Hematopoietic multipotent progenitor cell treated with erythropoietin and hydrocortisone succinate and interleukin-3 and kit ligand, for 17 days (in vitro differentiated cells): ENCODE results near the gene TMEM11.

ENCODE experiments used
- DNase-seq: peaks from one replicate; pipeline ENCODE4 v3.0.0-alpha.2; 2015; ENCODE audit warnings: low spot score

Gene TMEM11

GRCh38 chr17:21214015-21214776 is at the start of gene TMEM11:
TMEM11 (minus strand) TSS chr17:21214161; CDS start chr17:21214152, 9 bp downstream.
- DNase-seq: peak; percentile 96

DNA sequence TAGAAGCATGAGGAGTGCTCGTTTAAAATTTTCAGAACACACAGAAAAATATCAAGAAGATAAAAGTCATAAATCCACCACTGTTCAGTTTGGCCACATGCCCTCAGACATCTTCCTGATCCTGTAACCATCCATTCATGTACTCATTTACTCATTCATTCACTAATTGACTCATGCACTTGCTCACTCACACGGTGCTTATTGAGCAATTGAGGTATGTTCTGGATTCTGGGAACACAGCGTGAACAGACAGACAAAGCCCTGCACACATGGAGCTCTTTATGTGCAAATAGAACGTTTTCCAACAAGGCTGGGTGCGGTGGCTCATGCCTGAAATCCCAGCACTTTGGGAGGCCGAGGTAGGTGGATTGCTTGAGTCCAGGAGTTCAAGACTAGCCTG is 49.4 kb upstream of the TMEM11 start:
- no peak for DNase-seq

DNA sequence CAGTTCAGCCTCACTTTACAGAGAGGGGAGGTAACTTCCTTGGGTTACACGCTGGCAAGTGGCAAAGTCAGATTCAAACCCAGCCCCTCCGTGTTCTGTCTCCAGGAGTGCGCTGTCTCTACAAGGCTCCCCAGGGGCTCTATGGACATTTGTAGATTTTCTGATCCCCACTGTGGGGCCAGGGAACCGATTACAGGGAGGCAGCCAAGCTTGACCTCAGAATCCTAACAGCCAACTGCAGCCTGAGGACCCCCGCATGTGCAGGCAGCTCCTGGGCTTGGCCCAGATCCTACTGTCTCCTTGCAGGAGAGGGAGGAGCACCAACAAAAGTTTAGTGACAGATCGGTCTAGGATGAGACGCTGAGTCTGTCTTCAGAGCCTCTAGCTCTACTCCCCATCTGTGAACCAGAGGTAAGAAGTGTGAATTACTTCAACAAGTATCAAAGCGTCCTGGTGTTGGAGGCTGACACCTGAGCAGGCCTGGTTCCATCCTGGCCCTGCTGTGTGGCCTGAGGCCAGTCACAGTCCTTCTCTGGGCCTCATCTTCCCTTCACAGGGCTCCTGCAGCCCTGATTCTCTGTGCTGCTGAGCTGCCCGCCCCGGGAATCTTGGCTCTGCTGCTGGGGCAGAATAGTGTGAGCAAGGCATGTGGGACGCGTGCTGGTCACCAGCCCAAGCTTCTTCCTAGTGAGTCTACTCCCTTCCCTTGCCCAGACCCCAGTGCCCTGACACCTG is 48.5 kb upstream of the TMEM11 start:
- no peak for DNase-seq

GRCh38 chr17:21258593-21258992 is 44.6 kb upstream of the TMEM11 start:
- DNase-seq: no peak

DNA sequence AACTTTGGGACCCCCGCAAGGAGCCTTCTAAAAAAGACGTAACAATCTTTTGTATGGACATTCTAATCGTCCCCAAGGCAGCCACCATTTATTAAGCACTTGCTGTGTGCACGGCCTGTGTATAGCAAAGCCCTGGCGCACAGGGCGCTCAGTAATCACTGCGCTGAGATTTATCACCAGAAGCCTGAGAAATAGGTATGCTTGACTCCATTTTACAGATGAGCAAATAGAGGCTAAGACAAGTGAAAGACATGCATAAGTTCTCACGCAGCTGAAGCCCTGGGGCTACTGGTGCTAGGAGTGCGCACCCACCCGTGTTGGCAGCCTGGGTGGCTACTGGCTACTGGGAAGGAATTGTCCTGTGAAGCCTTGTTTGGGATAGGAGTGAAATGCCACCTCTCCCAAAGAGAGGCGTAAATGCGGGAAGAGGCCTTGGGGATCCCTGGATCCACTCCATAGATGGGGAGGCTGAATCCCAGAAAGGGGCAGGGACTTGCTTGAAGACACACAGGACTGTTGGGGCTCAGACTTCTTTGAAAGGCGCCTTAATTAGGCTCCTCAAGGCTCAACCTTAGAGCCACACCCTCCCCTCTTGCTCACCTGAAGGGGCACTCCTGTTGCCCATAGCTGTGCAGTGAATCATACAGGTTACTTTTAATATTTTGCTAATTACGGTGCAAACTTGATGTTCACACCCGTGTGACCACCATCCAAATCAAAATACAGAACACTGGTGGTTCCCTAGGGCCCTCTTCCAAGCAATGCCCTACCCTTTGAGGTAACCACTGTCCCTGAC is 39.9 kb upstream of the TMEM11 start:
- peak; percentile 73 for DNase-seq

DNA sequence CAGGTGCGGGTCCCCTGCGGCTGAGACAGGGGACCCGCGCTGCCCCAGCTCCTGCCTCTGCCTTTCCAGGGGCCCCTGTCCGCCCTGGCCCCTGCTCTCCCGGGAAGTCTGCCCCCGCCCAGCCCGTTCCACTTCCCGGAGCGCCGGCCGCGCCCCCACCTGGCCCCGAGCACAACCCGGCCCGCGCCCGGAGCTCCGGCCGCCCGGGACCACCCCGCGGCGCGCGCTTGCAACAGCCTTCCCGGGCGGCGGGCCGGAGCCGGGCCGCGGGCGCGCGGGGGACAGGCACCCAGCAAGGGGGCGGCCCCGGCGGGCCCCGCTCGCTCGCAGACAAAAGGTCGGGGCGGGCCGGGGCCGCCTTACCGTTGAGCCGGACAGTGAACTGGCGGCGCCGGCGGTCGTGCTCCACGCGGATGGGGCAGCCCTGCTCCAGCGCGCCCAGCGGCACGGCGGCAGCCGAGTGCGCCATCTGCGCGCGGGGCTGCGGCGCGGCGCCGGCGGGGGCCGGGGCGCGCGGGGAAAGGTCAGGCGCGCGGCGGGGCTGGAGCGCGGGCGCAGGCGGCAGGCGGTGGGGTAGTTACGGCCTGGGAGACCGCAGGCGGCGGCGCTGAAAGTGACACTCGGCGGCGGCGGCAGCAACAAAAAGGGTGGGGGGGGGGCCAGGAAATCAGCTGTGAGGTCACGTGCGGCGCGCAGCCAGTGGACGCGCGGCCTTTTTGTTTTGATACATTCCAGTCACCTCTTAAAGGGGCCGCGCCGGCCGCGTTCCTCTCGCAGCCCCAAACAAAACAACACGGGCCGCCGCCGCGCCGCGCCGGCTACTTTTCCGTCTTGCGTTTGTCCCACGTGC is 39.1 kb upstream of the TMEM11 start, which contains the start of gene NATD1:
TSS of gene NATD1 (minus strand) at position 615 of the 850 bp plus-strand sequence. CDS start at position 469, 146 bp downstream.
- DNase-seq: peak; percentile 94

DNA sequence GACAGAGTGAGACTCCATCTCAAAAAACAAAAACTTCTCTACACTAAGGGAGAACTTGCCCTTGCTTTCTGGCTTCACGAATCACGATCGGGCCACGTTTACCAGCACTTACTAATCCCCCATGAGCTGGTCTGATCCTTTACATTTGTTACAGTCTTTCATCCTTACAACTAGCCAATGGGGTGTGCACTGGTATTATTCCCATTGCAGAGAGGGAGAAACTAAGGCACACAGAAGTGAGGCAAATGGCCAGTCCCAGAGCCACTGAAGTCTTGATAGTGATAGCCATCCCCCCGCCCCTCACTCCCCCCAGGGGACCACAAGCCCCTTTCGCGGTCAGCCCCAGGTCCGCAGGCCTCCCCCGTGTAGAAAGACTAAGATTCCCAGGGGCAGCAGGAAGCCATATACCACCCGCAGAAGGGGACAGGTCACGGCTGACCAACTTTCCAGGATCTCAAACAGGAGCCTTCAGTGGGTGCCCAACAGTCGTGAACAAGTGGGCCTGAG is 38.4 kb upstream of the TMEM11 start:
- peak; percentile 53 for DNase-seq

GRCh38 chr17:21251337-21252010 is 37.5 kb upstream of the TMEM11 start:
- DNase-seq: peak; percentile 56

GRCh38 chr17:21250854-21251253 is 36.9 kb upstream of the TMEM11 start:
- DNase-seq: peak; percentile 63

DNA sequence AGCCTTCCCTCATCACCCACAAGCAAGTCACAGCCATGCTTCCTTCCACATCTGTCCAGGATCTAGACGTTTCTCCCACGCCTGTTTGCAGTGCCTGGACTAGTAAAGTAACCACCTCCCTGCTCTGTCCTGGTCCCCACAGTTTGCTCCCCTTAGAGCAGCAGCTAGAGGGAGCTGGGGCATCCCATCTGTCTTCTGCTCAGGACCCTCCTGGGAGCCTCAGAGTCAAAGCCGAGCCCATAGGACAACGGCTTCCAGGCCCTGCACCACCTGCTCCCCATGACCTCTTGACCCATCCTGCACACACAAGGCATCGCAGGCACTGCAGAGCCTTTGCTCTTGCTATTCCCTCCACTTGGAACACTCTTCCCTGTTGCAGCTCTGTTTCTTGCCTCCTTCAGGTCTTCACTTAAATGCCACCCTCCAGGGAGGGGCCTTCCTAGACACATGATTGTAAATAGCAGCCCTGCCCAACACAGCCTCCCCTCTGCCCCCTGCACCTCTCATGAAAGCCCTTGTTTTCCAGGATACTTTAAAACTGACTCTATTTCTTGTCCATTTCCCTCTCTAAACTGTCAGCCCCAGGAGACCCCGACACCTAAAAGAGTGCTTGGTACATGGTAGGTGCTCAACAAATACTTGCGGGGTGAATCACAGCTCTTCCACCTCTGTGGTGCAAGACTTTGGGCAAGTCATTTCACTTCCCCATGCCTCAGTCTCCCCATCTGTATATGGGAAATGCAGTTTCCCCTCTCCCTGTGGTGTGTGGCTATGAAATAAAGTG is 36.2 kb upstream of the TMEM11 start:
- peak; percentile 60 for DNase-seq

DNA sequence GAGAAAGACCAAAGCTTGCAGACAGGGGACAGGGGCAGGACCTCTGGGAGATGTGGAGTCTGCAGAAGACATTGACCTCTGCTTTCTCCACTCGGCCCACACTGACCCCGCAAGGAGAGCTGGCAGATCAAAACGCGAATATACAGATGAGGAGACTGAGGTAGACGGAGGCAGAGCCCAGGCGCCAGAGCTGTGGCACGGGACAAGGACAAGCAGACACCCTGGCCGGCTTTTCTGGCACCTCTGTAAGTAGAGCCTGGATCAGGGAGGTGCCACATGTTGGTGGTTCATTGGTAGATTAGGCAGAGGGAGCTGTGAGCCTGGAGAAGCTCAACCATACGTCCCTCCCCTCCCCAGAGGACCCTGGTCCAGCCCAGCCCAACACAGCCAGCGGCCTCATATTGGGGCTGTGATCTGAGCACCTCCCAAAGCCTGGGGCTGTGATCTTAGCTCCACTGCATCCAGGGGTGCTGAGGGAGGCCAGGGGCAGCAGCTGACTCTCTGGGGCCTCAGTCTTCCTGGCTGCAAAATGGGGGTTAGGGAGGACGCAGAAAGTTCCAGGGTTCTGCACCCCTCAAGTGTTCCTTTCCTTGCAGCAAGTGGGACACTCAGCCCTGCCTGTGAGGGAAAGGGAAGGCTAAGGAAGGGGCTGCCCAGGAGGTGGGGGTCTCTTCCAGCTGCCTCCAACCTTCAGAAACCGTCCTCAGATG is 35.3 kb upstream of the TMEM11 start:
- DNase-seq: peak; percentile 54

DNA sequence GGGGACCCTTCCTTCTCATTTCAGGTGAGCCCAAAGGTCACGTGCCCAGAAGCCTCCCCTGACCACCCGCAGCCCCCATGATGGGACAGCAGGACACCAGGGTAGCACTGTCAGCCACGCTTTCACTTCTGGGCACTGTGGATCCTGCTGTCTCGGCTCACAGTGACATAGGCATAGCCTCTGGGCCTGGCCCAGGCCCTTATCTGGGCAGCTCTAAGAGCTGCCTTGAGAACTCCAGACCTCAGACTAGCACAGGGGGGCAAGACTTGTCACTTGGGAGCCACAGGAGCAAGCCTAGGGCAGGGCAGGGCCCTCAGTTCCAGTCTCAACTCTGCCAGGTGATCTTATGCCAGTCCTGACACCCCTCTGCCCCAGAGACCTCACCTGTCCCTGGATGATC is 34.5 kb upstream of the TMEM11 start:
- peak; percentile 70 for DNase-seq

- DNase-seq: peak; percentile 55
Observed at GRCh38 chr17:21247552-21248258, 33.7 kb upstream of the TMEM11 start.

DNA sequence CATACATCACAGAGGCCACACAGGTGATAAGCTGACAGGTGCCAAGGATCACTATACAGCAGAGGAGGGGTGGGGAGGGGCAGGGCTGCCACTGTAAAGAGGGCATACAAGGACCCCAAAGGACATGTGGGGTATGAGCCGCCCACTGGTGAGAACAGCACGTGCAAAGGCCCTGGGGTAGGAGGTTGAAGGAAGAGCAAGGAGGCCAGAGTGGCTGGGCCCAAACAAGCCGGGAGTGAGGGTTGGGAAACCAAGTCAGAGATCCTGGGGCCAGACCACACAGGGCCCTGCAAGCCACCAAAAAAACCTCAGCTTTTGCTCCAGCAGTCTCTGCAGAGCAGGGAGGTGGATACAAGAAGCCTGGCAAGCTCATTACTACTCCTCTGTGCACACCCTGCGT is 32.7 kb upstream of the TMEM11 start:
- DNase-seq: no peak

DNA sequence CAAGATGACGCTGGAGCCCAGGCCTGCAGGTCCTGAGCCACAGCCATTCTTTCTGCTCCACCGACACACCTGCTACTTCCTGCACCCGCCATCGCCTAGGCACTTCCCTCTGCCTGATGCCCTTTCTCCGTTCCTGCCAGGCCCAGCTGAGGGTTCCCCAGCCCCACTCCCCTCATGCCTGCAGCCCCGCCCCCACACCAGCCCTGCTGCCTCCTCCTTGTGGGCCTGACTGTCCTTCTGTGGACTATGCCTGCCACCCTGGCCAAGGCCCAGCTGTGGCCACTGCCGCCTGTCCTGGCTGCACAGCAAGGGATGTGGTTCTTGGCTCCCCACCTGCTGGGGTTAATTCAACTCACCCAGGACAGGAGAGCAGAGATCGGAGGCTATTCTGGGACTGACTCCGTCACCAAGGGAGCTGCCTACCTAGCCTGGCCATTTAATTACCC is 31.7 kb upstream of the TMEM11 start:
- no peak for DNase-seq

DNA sequence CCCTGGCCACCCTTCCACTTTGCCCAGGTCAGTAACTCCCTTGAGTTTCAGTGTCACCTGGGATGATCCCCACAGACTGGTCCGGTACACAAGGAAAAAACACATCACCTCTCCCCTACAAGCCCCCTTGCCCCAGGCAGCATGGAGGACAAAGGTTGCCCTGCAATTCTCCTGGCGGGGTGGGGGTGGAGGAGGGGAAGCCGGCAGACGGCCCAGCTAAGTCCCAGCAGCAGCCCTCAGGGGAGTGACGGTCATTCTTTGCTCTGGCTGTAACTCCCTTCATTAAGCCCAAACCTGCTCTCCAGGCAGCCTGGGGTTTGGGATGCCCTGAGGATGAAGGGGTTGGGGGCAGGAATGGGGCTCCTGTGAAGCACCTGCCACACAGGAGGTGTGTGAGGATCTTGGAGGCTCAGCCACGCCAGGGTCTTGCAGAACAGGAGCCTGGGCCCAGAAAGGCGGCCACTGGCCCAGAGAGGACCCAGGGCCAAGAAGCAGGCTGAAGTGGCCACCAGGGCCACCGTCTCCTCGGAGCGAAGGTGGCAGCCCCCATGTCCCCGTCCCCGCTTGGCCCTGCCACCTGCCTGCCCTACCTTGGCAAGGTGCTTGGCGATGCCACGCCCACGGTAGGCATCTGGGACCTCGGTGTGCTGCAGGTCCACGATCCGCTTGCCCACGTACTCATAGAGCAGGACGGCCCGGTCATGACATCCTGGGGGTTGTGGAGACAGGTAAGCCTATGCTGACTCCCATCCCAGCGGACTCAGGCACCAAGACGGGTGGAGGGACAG is 29.7 kb upstream of the TMEM11 start:
- no peak for DNase-seq

DNA sequence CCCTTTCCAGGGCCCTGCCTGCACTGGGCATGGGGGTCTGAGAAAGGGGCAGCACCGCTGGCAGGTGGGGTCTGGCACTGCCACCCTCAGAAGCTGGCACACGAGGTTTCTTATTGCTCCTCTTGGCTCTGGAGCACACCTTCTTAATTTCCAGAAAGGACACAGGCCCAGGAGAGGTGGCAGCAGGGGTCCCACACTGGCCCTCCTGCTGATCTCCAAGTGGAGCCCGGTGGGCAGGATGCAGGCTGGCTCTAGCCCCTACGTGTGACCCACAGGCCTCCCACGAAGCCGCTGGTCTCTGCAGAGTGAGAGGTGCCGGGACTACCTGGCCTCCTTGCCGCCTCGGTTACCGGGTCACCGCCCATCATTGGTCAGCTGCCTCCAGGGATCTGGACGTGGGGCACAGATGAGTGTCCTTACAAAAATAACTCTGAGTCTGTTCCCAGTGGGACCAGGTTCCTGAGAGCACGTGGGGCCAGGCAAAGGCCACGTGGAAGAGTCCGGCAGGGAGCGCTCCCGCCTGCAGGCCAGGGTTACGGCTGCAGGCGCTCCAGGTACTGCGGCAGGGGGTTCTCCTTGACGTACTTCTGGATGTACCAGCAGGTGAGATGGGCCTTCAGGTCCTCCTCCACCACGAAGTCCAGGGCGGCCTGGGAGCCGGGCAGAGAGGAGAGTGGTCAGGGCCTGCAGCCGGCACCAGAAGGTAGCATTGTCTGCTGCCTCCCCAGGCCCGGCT is 29.0 kb upstream of the TMEM11 start:
- no peak for DNase-seq
